ENCODE results near the gene CD58. TPM values are rescaled to one million over a fixed set of nuclear protein-coding genes. Genes with fewer than 3 reads are reported as not detected.

CD58 gene
- total and polyA plus RNA-seq, 9 of the 15 experiments (the other 6 are each of a cell fraction or from before 2014, with no cell fraction given) = 18.1 to 113 (median 37.4) TPM

DNA sequence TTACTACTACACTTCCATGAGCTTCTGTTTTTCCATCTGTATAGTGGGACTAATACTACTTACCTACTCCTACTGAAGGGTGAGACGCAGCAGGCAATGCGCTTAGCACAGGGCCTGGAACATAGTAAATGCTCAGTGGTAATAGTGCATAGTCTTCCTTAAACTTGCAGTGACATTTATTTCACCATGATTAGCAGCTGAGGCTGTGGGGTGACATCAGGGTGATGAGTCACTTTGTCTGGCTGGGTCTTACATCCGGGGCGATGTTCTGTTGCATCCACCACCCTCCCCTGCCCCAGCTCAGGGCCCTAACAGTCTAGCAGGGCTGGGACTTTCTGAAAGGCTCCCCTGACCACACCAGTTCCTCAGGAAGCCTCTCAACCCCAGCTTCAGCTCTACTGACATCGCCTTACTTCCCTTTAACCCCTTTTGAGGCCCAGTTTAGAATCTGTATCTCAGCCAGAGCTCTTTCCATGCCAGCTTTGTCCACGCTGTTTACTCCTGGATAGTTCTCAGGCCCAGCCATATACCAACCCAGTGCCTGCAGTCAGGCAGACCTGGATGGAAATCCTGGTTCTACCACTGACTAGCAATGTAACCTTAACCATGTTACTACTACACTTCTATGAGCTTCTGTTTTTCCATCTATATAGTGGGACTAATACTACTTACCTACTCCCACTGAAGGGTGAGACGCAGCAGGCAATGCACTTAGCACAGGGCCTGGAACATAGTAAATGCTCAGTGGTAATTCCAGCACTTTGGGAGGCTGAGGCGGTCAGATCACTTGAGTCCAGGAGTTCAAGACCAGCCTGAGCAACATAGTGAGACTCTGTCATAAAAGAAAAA is 66.3 kb downstream of the CD58 start (continued):
- TF ChIP-seq, protein P1, sequence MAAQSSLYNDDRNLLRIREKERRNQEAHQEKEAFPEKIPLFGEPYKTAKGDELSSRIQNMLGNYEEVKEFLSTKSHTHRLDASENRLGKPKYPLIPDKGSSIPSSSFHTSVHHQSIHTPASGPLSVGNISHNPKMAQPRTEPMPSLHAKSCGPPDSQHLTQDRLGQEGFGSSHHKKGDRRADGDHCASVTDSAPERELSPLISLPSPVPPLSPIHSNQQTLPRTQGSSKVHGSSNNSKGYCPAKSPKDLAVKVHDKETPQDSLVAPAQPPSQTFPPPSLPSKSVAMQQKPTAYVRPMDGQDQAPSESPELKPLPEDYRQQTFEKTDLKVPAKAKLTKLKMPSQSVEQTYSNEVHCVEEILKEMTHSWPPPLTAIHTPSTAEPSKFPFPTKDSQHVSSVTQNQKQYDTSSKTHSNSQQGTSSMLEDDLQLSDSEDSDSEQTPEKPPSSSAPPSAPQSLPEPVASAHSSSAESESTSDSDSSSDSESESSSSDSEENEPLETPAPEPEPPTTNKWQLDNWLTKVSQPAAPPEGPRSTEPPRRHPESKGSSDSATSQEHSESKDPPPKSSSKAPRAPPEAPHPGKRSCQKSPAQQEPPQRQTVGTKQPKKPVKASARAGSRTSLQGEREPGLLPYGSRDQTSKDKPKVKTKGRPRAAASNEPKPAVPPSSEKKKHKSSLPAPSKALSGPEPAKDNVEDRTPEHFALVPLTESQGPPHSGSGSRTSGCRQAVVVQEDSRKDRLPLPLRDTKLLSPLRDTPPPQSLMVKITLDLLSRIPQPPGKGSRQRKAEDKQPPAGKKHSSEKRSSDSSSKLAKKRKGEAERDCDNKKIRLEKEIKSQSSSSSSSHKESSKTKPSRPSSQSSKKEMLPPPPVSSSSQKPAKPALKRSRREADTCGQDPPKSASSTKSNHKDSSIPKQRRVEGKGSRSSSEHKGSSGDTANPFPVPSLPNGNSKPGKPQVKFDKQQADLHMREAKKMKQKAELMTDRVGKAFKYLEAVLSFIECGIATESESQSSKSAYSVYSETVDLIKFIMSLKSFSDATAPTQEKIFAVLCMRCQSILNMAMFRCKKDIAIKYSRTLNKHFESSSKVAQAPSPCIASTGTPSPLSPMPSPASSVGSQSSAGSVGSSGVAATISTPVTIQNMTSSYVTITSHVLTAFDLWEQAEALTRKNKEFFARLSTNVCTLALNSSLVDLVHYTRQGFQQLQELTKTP (IDR thresholded peaks at IDR 0.05; ENCODE audit: low read depth in 1 of 2, partially characterized antibody in 2 of 2) = peak; percentile 40 to 60
- no peak for TF ChIP-seq PHF20 (IDR thresholded peaks at IDR 0.05; ENCODE audit: partially characterized antibody)
- no peak; the same call in 1 of the 2 replicates for TF ChIP-seq TEAD2 (tag; IDR thresholded peaks at IDR 0.05)
- no peak for TF ChIP-seq ZNF277 (CRISPR knock-in tag; IDR thresholded peaks at IDR 0.05; ENCODE audit: borderline replicate concordance)
- TF ChIP-seq E2F3 (CRISPR knock-in tag; IDR thresholded peaks at IDR 0.05) = no peak
- no peak for TF ChIP-seq SAFB (IDR thresholded peaks at IDR 0.05; ENCODE audit: borderline replicate concordance, low read depth, low read length)
- no peak for TF ChIP-seq HNRNPK (IDR thresholded peaks at IDR 0.05; ENCODE audit: low read depth, low read length, poor library complexity, severe bottlenecking)
- peak; percentile 39; the same call in 1 of the 2 replicates for TF ChIP-seq ZBTB33 (CRISPR knock-in tag; IDR thresholded peaks at IDR 0.05)
- TF ChIP-seq RBM17 (IDR thresholded peaks at IDR 0.05; ENCODE audit: borderline replicate concordance, low read depth, low read length) = no peak
- no peak for TF ChIP-seq ERF (CRISPR knock-in tag; IDR thresholded peaks at IDR 0.05)
- TF ChIP-seq ASH1L (IDR thresholded peaks at IDR 0.05; ENCODE audit: borderline replicate concordance, low read depth, partially characterized antibody) = no peak
- TF ChIP-seq FOXJ2 (tag; IDR thresholded peaks at IDR 0.05) = 0 out of 2 replicates have a peak, but pooled peaks have one; percentile 43
- no peak for TF ChIP-seq CBX5 (IDR thresholded peaks at IDR 0.05; ENCODE audit: borderline replicate concordance, low read depth)
- TF ChIP-seq ZFP91 (CRISPR knock-in tag; IDR thresholded peaks at IDR 0.05) = peak; percentile 27; the same call in 1 of the 2 replicates
- TF ChIP-seq VEZF1 (CRISPR knock-in tag; IDR thresholded peaks at IDR 0.05) = peak; percentile 68
